ENCODE data around the gene HPRT1.

HPRT1 gene

DNA sequence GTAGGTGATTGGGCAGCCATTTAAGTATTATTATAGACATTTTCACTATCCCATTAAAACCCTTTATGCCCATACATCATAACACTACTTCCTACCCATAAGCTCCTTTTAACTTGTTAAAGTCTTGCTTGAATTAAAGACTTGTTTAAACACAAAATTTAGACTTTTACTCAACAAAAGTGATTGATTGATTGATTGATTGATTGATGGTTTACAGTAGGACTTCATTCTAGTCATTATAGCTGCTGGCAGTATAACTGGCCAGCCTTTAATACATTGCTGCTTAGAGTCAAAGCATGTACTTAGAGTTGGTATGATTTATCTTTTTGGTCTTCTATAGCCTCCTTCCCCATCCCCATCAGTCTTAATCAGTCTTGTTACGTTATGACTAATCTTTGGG lies 16.3 kb downstream of the HPRT1 start:
- DNase-seq (ENCODE audit: low read depth), result no peak

DNA sequence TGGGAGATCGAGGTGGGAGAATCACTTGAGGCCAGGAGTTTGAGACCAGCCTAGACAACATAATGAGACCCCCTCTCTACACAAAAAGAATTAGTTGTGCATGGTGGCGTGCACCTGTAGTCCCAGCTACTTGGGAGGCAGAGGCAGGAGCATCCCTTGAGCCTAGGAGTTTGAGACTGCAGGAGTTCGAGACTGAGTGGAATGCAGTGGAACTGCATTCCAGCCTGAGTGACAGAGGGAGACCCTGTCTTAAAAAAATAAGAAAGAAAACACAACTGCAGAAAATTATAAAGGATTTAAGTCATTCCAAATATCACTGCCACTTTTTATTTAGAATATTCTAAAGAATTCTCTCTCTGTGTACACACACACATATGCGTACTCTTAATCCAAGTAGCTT lies 18.4 kb downstream of the HPRT1 start:
- DNase-seq (ENCODE audit: low read depth), result no peak

DNA sequence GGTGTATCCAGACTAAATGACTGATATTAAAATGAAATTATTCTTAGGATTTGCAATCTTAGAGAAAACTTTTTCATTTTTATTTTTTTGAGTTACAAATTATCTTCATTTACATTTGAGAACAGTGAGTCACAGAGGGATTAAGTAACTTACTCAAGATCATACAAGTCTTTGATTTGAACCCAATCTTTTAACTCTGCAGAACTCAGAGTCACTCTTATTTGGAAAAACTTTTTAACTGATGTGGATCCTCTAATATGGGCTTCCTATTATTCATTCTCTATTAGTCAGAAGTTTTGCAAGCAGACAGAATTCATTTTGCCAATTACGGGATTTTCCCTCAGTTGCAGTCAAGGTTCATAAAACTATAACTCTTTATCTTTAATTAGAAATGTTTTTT lies 20.1 kb downstream of the HPRT1 start:
- no peak for DNase-seq (ENCODE audit: low read depth)

DNA sequence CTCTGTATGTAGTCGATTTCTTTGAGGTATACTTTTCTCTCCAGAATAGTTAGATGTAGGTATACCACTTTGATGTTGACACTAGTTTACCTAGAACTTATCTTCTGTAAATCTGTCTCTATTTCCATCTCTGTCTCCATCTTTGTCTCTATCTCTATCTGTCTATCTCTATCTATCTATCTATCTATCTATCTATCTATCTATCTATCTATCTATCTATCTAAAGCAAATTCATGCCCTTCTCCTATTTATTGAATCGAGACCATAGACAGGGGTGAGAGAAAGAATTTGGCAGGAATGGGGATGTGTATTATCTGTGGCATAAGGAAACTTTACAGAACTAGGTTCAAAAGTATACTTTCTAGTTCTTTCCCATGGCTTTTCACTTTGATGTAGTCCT lies 21.4 kb downstream of the HPRT1 start:
- DNase-seq (ENCODE audit: low read depth), result no peak

DNA sequence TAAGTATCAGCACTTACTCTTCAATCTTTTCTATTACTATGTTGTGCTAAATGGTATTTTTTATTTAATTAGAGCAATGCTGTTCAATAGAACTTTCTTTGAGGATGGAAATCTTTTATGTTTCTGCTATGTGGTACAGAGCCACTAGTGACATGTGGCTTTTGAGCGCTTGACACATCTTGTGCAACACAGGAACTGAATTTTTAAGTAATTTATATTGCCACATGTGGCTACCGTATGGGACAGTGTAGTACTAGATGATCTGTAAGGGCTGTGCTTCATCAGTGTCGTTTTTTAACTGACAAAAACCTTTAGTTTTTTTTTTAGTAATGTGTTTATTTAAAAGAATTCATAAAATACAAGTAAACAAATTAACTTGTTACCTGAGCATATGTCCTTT lies 22.4 kb downstream of the HPRT1 start:
- no peak for DNase-seq (ENCODE audit: low read depth)

GRCh38 chrX:134484039-134484438 lies 24.1 kb downstream of the HPRT1 start:
- no peak for DNase-seq (ENCODE audit: low read depth)

DNA sequence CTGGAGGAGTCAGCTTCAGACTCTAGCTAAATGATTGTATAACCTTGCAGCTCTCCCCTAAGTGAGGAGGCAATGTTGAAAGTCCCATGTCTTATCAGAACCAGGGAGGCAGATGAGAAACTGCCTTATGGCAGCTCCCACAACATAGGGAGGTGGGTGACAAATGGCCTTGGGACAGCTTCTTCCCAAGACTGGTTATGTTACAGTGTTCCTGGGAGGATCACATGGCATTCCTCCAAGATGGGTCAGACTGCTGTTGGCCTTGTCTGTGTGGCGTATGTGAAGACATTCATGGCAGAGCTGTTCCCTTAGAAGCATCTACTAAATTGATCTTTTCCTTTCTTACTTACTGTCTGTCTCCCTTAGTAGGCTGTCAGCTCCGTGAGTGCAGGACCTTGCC lies 42.0 kb downstream of the HPRT1 start:
- no peak for DNase-seq (ENCODE audit: low read depth)

DNA sequence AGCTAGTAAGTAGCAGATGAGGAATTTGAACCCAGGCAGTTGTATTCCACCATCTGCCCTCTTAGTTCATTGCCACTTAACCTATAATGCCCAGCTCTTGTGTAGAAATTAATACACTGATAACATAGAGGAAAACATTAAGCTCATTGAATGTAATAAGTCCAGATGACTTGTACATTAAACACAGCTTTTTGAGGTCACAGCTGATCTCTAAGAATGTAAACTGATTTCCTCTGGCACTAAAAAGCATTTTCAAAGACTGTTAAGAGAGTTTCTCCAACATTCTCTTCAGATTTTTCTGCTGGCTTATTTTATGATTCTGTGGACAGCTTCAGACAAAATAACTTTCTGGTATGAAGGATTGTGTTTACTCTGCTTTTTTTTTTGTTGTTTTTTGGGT lies 42.7 kb downstream of the HPRT1 start:
- DNase-seq (ENCODE audit: low read depth), result no peak

GRCh38 chrX:134512566-134512965 lies 52.6 kb downstream of the HPRT1 start:
- no peak for DNase-seq (ENCODE audit: low read depth)

DNA sequence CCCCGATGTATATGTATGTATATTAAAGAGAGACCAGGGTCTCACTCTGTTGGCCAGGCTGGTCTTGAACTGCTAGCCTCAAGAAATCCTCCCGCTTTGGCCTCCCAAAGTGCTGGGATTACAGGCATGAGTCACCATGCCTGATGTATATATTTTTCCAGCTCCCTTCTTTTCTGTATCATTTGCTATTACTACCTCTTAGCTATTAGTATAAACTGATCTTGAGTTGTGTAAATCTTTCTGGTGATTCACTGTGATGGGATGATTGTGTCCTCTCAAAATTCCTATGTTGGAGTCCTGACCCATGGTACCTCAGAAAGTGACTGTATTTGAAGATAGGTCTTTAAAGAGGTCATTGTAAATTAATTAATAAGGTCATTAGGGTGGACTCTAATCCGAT lies 53.1 kb downstream of the HPRT1 start:
- no peak for DNase-seq (ENCODE audit: low read depth)

- no peak for DNase-seq (ENCODE audit: low read depth)
Observed at GRCh38 chrX:134520860-134521390, 61.0 kb downstream of the HPRT1 start.

DNA sequence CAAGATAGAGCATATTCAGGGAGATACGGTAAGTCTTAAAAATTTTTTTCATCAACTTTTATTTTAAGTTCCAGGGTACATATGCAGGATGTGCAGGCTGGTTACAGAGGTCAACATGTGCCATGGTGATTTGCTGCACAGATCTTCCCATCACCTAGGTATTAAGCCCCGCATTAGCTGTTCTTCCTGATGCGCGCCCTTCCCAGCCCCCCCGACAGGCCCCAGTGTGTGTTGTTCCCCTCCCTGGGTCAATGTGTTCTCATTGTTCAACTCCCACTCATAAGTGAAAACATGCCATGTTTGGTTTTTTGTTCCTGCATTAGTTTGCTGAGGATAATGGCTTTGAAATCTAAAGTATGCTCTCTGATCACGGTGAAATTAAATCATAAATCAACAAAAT lies 64.2 kb downstream of the HPRT1 start:
- DNase-seq (ENCODE audit: low read depth), result no peak

GRCh38 chrX:134525086-134525792 lies 65.3 kb downstream of the HPRT1 start:
- no peak for DNase-seq (ENCODE audit: low read depth)

DNA sequence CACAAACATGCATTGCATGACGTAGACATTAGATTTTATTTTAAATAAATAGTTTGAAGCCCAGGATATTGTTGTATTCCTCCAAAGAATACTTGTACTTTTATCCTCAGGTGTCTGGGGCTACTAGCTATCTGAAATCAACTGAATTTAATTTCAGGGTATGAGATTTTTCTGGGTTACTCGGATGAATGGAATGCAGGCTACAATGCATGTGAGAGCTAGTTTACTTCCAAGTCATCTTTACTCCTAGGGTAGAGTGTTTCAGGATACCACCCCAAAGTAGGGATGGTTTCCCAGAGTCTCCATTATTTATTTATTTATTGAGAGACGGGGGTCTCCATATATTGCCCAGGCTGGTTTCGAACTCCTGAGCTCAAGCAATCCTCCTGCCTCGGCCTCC lies 66.4 kb downstream of the HPRT1 start:
- no peak for DNase-seq (ENCODE audit: low read depth)

GRCh38 chrX:134528960-134529359 lies 69.0 kb downstream of the HPRT1 start:
- DNase-seq (ENCODE audit: low read depth), result no peak

DNA sequence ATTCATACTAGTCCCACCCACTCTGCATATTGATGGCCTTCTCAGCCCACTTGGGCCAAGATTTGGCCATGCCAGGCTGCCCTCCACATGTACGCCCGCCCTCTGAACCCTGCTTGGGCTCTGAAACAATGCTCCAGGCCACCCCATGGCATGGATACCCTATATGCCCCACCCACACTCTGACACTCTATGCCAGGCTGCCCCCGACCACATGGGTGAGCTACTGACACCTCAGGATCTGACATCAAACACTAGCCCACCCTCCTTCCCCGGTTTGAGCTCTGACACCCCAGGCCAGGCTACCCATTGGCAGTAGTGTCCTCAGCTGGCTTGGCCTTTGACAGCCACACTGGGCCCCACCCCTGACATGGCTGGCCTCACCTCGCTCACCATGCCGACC lies 69.5 kb downstream of the HPRT1 start:
- DNase-seq (ENCODE audit: low read depth), result no peak

GRCh38 chrX:134530845-134531244 lies 70.9 kb downstream of the HPRT1 start:
- DNase-seq (ENCODE audit: low read depth), result no peak

GRCh38 chrX:134533352-134533751 lies 73.4 kb downstream of the HPRT1 start:
- no peak for DNase-seq (ENCODE audit: low read depth)

DNA sequence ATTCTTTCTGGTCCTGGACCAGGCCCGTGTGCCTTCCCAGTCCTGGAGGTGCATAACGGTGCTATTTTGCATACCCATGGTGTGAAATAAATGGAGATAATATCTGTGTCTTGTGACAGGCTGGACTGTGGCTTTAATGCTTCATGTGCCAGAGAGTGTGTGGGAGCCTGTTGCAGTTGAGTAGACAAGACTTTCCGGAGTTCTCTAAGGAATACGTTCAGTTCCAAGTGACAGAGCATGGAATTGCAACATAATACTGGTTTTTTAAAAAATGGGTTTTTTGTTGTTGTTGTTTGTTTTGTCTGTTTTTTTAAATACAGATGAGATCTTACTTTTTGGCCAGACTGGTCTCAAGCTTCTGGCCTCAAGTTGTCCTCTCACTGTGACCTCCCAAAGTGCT lies 74.0 kb downstream of the HPRT1 start:
- DNase-seq (ENCODE audit: low read depth), result no peak

GRCh38 chrX:134537179-134537955 lies 77.4 kb downstream of the HPRT1 start:
- DNase-seq (ENCODE audit: low read depth), result no peak

DNA sequence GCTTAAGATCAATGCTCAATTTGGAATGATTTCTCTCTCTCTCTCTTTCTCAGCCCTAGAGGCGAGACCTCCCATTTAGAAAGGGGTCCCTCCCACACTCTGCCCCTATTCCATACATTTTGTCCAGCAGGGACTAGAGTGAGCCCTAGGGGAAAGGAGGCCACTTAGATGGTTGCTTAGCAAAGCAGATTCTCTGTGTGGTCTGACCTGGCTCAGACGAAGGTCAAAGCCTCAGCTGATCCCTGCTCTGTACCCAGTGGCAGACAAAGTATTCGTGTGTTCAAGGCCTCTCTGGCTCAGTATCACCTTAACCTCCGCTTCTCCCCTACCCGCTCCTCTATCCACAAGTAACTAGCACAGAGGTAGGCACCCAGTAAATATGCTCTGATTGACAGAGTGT lies 78.4 kb downstream of the HPRT1 start:
- no peak for DNase-seq (ENCODE audit: low read depth)

GRCh38 chrX:134541906-134542305 lies 81.9 kb downstream of the HPRT1 start:
- DNase-seq (ENCODE audit: low read depth), result no peak

GRCh38 chrX:134542485-134542884 lies 82.5 kb downstream of the HPRT1 start:
- DNase-seq (ENCODE audit: low read depth), result no peak

DNA sequence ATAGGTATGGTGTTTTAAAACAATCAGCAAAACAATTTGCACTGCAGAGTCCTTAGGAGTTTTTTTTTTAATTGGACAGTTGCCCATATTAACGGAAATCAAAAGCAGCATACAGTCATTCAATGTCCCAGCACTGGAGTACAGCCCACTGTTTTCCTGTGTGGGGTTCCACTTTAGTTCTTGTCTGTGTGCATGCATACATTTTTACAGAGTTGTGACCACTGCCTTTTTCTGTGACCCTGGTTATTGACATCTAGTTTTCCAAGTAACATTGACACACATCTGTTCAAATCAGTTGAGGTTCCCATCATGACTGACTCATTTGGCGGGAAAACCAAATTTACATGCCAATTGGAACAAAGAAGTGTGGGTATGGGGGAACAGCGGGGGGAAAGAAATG lies 83.3 kb downstream of the HPRT1 start:
- no peak for DNase-seq (ENCODE audit: low read depth)

Data from stimulated activated CD4-positive, alpha-beta T cell treated with anti-CD3 and anti-CD28 coated beads, Interleukin-2, amount 100 ng/mL, for 4 hours (primary cell).